ENCODE data around the gene PRICKLE3. TPM values are rescaled to one million over a fixed set of nuclear protein-coding genes. Genes with fewer than 3 reads are reported as not detected.
"Not testable (repeated sequence)": the region's sequence is repeated elsewhere in the genome, so short reads cannot be mapped to it uniquely, and the experiment has no call there.

The PRICKLE3 gene
- polyA plus RNA-seq, 3 donors = 4.4 to 22.3 (median 5.4) TPM

DNA sequence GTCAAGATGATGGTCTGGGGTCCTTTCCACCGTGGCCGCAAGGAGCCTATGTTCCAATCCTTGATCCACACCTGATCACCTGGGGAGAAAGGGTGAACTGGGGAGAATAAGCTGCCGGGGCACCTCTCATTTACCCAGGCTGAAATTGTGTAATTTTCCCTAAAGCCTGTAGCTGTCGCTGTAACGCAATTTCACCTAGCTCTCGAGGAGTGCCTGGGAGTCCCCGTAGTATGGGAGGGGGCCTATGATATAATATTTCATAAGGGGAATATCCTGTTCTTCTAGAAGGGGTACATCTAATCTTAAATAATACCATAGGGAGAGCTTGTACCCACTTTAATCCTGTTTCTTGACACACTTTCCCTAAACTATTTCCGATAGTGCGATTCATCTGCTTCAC, 43.9 kb downstream of the PRICKLE3 start:
- Mint-ChIP-seq H3K9me3 (peaks cover 6 to 50% (median 42%) of the 10 kb centered on the region in 7 donors), H3K27ac (peak overlapping the region in 1 of 7 donors; percentile 58)
- H3K4me1 Mint-ChIP-seq; DNase-seq; H3K27me3 Mint-ChIP-seq (ENCODE audit: low read depth in 3 of 3); intact Hi-C loops (cut with micrococcal nuclease); H3K79me2 ChIP-seq (ENCODE audit: insufficient read depth, low read length); H3K36me3 ChIP-seq (replicated peaks in 1 of 2; ENCODE audit: control insufficient read depth in 1 of 2, insufficient read depth in 2 of 2, low read length in 2 of 2); H2AFZ ChIP-seq (ENCODE audit: insufficient read depth, low read depth, low read length, poor library complexity, severe bottlenecking); H3K4me3 Mint-ChIP-seq; H3K4me1 ChIP-seq (ENCODE audit: control insufficient read depth in 1 of 2, insufficient read depth in 2 of 2, low read length in 2 of 2); H3K27ac ChIP-seq (ENCODE audit: low read depth in 1 of 2, low read length in 2 of 2); H4K20me1 ChIP-seq (ENCODE audit: insufficient read depth, low read length); H3K4me2 ChIP-seq (replicated peaks; ENCODE audit: extremely low read depth, low read length, poor library complexity, severe bottlenecking); H3K9ac ChIP-seq (ENCODE audit: insufficient read depth, low read length, poor library complexity, severe bottlenecking); H3K36me3 Mint-ChIP-seq; H3K27me3 ChIP-seq (ENCODE audit: control insufficient read depth in 2 of 2, insufficient read depth in 2 of 2, low read length in 2 of 2); H3K4me3 ChIP-seq (replicated peaks in 1 of 3; ENCODE audit: low read depth in 2 of 3, low read length in 3 of 3): not testable (repeated sequence)
- WGBS (ENCODE audit: insufficient coverage) = no CpG with 5 or more reads among the region's 9 CpGs
- H3K9me3 ChIP-seq (replicated peaks in 1 of 2; ENCODE audit: control insufficient read depth in 1 of 2, insufficient read depth in 1 of 2, low read length in 2 of 2) = peaks cover 29 to 32% of the 10 kb centered on the region in 2 donors
- TF ChIP-seq, protein P1, sequence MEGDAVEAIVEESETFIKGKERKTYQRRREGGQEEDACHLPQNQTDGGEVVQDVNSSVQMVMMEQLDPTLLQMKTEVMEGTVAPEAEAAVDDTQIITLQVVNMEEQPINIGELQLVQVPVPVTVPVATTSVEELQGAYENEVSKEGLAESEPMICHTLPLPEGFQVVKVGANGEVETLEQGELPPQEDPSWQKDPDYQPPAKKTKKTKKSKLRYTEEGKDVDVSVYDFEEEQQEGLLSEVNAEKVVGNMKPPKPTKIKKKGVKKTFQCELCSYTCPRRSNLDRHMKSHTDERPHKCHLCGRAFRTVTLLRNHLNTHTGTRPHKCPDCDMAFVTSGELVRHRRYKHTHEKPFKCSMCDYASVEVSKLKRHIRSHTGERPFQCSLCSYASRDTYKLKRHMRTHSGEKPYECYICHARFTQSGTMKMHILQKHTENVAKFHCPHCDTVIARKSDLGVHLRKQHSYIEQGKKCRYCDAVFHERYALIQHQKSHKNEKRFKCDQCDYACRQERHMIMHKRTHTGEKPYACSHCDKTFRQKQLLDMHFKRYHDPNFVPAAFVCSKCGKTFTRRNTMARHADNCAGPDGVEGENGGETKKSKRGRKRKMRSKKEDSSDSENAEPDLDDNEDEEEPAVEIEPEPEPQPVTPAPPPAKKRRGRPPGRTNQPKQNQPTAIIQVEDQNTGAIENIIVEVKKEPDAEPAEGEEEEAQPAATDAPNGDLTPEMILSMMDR (IDR thresholded peaks at IDR 0.05) = peak; percentile 34

DNA sequence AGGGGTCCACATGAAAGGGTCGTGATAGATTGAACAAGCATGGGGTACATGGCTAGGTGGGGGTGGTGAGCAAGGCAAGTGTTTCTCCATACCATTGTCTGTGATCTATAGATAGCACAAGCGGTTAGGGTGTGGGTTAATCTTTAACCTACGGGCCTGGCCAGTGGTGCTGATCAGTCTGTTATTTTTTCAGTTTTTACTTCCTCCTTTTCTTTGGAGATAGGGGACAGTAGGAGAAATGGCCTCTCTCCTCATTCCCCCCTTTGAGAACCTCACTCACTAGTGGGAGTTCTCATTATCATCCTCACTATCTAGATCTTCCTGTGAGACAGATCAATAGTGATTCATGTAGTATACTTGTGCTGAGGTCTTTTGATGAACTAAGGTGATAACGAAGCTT, 46.5 kb downstream of the PRICKLE3 start:
- Histone ChIP-seq H3K4me1 (ENCODE audit: control insufficient read depth in 1 of 2, insufficient read depth in 2 of 2, low read length in 2 of 2) (no peaks in the 10 kb centered on the region), H3K79me2 (ENCODE audit: insufficient read depth, low read length) (no peaks in the 10 kb centered on the region), H3K27ac (ENCODE audit: low read depth in 1 of 2, low read length in 2 of 2) (no peak overlapping the region), H3K36me3 (replicated peaks in 1 of 2; ENCODE audit: control insufficient read depth in 1 of 2, insufficient read depth in 2 of 2, low read length in 2 of 2) (no peaks in the 10 kb centered on the region), H3K27me3 (ENCODE audit: control insufficient read depth in 2 of 2, insufficient read depth in 2 of 2, low read length in 2 of 2) (no peaks in the 10 kb centered on the region), H3K9me3 (replicated peaks in 1 of 2; ENCODE audit: control insufficient read depth in 1 of 2, insufficient read depth in 1 of 2, low read length in 2 of 2) (peaks cover 29 to 32% of the 10 kb centered on the region in 2 donors), H3K9ac (ENCODE audit: insufficient read depth, low read length, poor library complexity, severe bottlenecking) (no peak overlapping the region), H4K20me1 (ENCODE audit: insufficient read depth, low read length) (no peaks in the 10 kb centered on the region), H2AFZ (ENCODE audit: insufficient read depth, low read depth, low read length, poor library complexity, severe bottlenecking) (no peak overlapping the region), H3K4me3 (replicated peaks in 1 of 3; ENCODE audit: low read depth in 2 of 3, low read length in 3 of 3) (no peak overlapping the region), H3K4me2 (replicated peaks; ENCODE audit: extremely low read depth, low read length, poor library complexity, severe bottlenecking) (no peak overlapping the region)
- no peak overlapping the region for H3K4me3 Mint-ChIP-seq
- peaks cover 6 to 53% (median 47%) of the 10 kb centered on the region in 7 donors for H3K9me3 Mint-ChIP-seq
- no peaks in the 10 kb centered on the region for H3K4me1 Mint-ChIP-seq
- H3K27ac Mint-ChIP-seq = no peak overlapping the region
- no CpG with 5 or more reads among the region's 4 CpGs for WGBS (ENCODE audit: insufficient coverage)
- no peak for DNase-seq
- TF ChIP-seq, protein P1 (IDR thresholded peaks at IDR 0.05) = no peak
- H3K27me3 Mint-ChIP-seq (ENCODE audit: low read depth in 3 of 3) = peaks cover 0 to 3% (median 0%) of the 10 kb centered on the region in 3 donors
- intact Hi-C loops (cut with micrococcal nuclease) = no loop called here
- peaks cover 0 to 4% of the 10 kb centered on the region in 2 donors for H3K36me3 Mint-ChIP-seq
